ENCODE data around the gene DDAH1.
A peak's percentile ranks its signal among the peaks of the same experiment; 100 is the strongest.

Gene DDAH1

GRCh38 chr1:85279458-85280080 lies 185.4 kb downstream of the DDAH1 start:
- 86 to 87% methylated on average over 10 of the region's 10 CpGs for WGBS, 2 experiments
- Histone ChIP-seq H3K4me3 (ENCODE audit: insufficient read depth, low read depth, low read length) (no peak overlapping the region), H3K27ac (ENCODE audit: insufficient read depth, low read depth, low read length, poor library complexity, severe bottlenecking) (no peak overlapping the region), H3K4me1 (ENCODE audit: control insufficient read depth, insufficient read depth, low read length) (peaks cover 4% of the 10 kb centered on the region), H3K27me3 (ENCODE audit: control insufficient read depth, insufficient read depth, low read length, poor library complexity, severe bottlenecking) (no peaks in the 10 kb centered on the region), H3K36me3 (ENCODE audit: control insufficient read depth, insufficient read depth, low read length) (no peaks in the 10 kb centered on the region), H3K9me3 (ENCODE audit: control insufficient read depth, low read length) (no peaks in the 10 kb centered on the region)

GRCh38 chr1:85278853-85279314 lies 186.1 kb downstream of the DDAH1 start:
- H3K27me3 ChIP-seq (ENCODE audit: control insufficient read depth, insufficient read depth, low read length, poor library complexity, severe bottlenecking): no peaks in the 10 kb centered on the region
- peaks cover 9% of the 10 kb centered on the region for H3K4me1 ChIP-seq (ENCODE audit: control insufficient read depth, insufficient read depth, low read length)
- no peaks in the 10 kb centered on the region for H3K9me3 ChIP-seq (ENCODE audit: control insufficient read depth, low read length)
- no peak overlapping the region for H3K27ac ChIP-seq (ENCODE audit: insufficient read depth, low read depth, low read length, poor library complexity, severe bottlenecking)
- WGBS, 2 experiments: 86 to 91% methylated on average over 2 of the region's 2 CpGs
- H3K36me3 ChIP-seq (ENCODE audit: control insufficient read depth, insufficient read depth, low read length): no peaks in the 10 kb centered on the region
- no peak overlapping the region for H3K4me3 ChIP-seq (ENCODE audit: insufficient read depth, low read depth, low read length)

- Histone ChIP-seq H3K4me1 (ENCODE audit: control insufficient read depth, insufficient read depth, low read length) (peaks cover 9% of the 10 kb centered on the region), H3K9me3 (ENCODE audit: control insufficient read depth, low read length) (no peaks in the 10 kb centered on the region), H3K27ac (ENCODE audit: insufficient read depth, low read depth, low read length, poor library complexity, severe bottlenecking) (no peak overlapping the region), H3K36me3 (ENCODE audit: control insufficient read depth, insufficient read depth, low read length) (no peaks in the 10 kb centered on the region), H3K4me3 (ENCODE audit: insufficient read depth, low read depth, low read length) (no peak overlapping the region), H3K27me3 (ENCODE audit: control insufficient read depth, insufficient read depth, low read length, poor library complexity, severe bottlenecking) (no peaks in the 10 kb centered on the region)
- WGBS, 2 experiments: 94 to 100% methylated on average over 4 of the region's 4 CpGs
Observed at GRCh38 chr1:85277802-85278201, 187.2 kb downstream of the DDAH1 start.

GRCh38 chr1:85276978-85277639 lies 187.8 kb downstream of the DDAH1 start:
- no peak overlapping the region for H3K27ac ChIP-seq (ENCODE audit: insufficient read depth, low read depth, low read length, poor library complexity, severe bottlenecking)
- H3K4me1 ChIP-seq (ENCODE audit: control insufficient read depth, insufficient read depth, low read length): peaks cover 9% of the 10 kb centered on the region
- no peaks in the 10 kb centered on the region for H3K9me3 ChIP-seq (ENCODE audit: control insufficient read depth, low read length)
- H3K4me3 ChIP-seq (ENCODE audit: insufficient read depth, low read depth, low read length): peak overlapping the region; percentile 73
- no peaks in the 10 kb centered on the region for H3K36me3 ChIP-seq (ENCODE audit: control insufficient read depth, insufficient read depth, low read length)
- WGBS, 2 experiments: 68 to 74% methylated on average over 9 to 10 of the region's 11 CpGs
- H3K27me3 ChIP-seq (ENCODE audit: control insufficient read depth, insufficient read depth, low read length, poor library complexity, severe bottlenecking): no peaks in the 10 kb centered on the region

- WGBS, 2 experiments: 0% methylated on average over 78 of the region's 78 CpGs
- H3K9me3 ChIP-seq (ENCODE audit: control insufficient read depth, low read length): no peaks in the 10 kb centered on the region
- H3K27ac ChIP-seq (ENCODE audit: insufficient read depth, low read depth, low read length, poor library complexity, severe bottlenecking): peak within 1 kb of the TSS; percentile 86
- H3K4me3 ChIP-seq (ENCODE audit: insufficient read depth, low read depth, low read length): peak within 1 kb of the TSS; percentile 73
- peaks cover 9% of the 10 kb centered on the region for H3K4me1 ChIP-seq (ENCODE audit: control insufficient read depth, insufficient read depth, low read length)
- H3K27me3 ChIP-seq (ENCODE audit: control insufficient read depth, insufficient read depth, low read length, poor library complexity, severe bottlenecking): no peaks in the 10 kb centered on the region
- no peaks in the 10 kb centered on the region for H3K36me3 ChIP-seq (ENCODE audit: control insufficient read depth, insufficient read depth, low read length)
Observed at GRCh38 chr1:85276215-85276977, 188.6 kb downstream of the DDAH1 start, which contains the start of gene BCL10. BCL10 (minus strand) TSS chr1:85276632; CDS start chr1:85276352, 280 bp downstream.

- Histone ChIP-seq H3K4me3 (ENCODE audit: insufficient read depth, low read depth, low read length) (peak overlapping the region; percentile 73), H3K9me3 (ENCODE audit: control insufficient read depth, low read length) (no peaks in the 10 kb centered on the region)
Observed at GRCh38 chr1:85275701-85276214, 189.2 kb downstream of the DDAH1 start.

GRCh38 chr1:85274969-85275453 lies 189.9 kb downstream of the DDAH1 start:
- no peak overlapping the region for H3K27ac ChIP-seq (ENCODE audit: insufficient read depth, low read depth, low read length, poor library complexity, severe bottlenecking)
- no peaks in the 10 kb centered on the region for H3K36me3 ChIP-seq (ENCODE audit: control insufficient read depth, insufficient read depth, low read length)
- WGBS, 2 experiments: 86 to 92% methylated on average over 1 of the region's 1 CpG

More at GRCh38 chr1:85275701-85276214, 189.2 kb downstream of the DDAH1 start:
- Histone ChIP-seq H3K4me1 (ENCODE audit: control insufficient read depth, insufficient read depth, low read length) (peaks cover 9% of the 10 kb centered on the region), H3K36me3 (ENCODE audit: control insufficient read depth, insufficient read depth, low read length) (no peaks in the 10 kb centered on the region), H3K27me3 (ENCODE audit: control insufficient read depth, insufficient read depth, low read length, poor library complexity, severe bottlenecking) (no peaks in the 10 kb centered on the region), H3K27ac (ENCODE audit: insufficient read depth, low read depth, low read length, poor library complexity, severe bottlenecking) (peak overlapping the region; percentile 86)
- 2% methylated on average over 13 of the region's 13 CpGs for WGBS, 2 experiments

GRCh38 chr1:85273397-85273796 lies 191.6 kb downstream of the DDAH1 start:
- H3K4me1 ChIP-seq (ENCODE audit: control insufficient read depth, insufficient read depth, low read length): peaks cover 9% of the 10 kb centered on the region
- no peak overlapping the region for H3K27ac ChIP-seq (ENCODE audit: insufficient read depth, low read depth, low read length, poor library complexity, severe bottlenecking)

More at GRCh38 chr1:85274969-85275453, 189.9 kb downstream of the DDAH1 start:
- peaks cover 9% of the 10 kb centered on the region for H3K4me1 ChIP-seq (ENCODE audit: control insufficient read depth, insufficient read depth, low read length)
- peak overlapping the region; percentile 73 for H3K4me3 ChIP-seq (ENCODE audit: insufficient read depth, low read depth, low read length)
- no peaks in the 10 kb centered on the region for H3K9me3 ChIP-seq (ENCODE audit: control insufficient read depth, low read length)
- no peaks in the 10 kb centered on the region for H3K27me3 ChIP-seq (ENCODE audit: control insufficient read depth, insufficient read depth, low read length, poor library complexity, severe bottlenecking)

GRCh38 chr1:85268801-85269585 lies 196.0 kb downstream of the DDAH1 start:
- 96 to 97% methylated on average over 5 of the region's 5 CpGs for WGBS, 2 experiments
- no peak overlapping the region for H3K4me3 ChIP-seq (ENCODE audit: insufficient read depth, low read depth, low read length)
- no peaks in the 10 kb centered on the region for H3K27me3 ChIP-seq (ENCODE audit: control insufficient read depth, insufficient read depth, low read length, poor library complexity, severe bottlenecking)
- peaks cover 9% of the 10 kb centered on the region for H3K36me3 ChIP-seq (ENCODE audit: control insufficient read depth, insufficient read depth, low read length)
- H3K27ac ChIP-seq (ENCODE audit: insufficient read depth, low read depth, low read length, poor library complexity, severe bottlenecking): no peak overlapping the region
- no peaks in the 10 kb centered on the region for H3K4me1 ChIP-seq (ENCODE audit: control insufficient read depth, insufficient read depth, low read length)
- no peaks in the 10 kb centered on the region for H3K9me3 ChIP-seq (ENCODE audit: control insufficient read depth, low read length)

More at GRCh38 chr1:85273397-85273796, 191.6 kb downstream of the DDAH1 start:
- H3K4me3 ChIP-seq (ENCODE audit: insufficient read depth, low read depth, low read length): no peak overlapping the region
- H3K27me3 ChIP-seq (ENCODE audit: control insufficient read depth, insufficient read depth, low read length, poor library complexity, severe bottlenecking): no peaks in the 10 kb centered on the region
- no peaks in the 10 kb centered on the region for H3K9me3 ChIP-seq (ENCODE audit: control insufficient read depth, low read length)
- no peaks in the 10 kb centered on the region for H3K36me3 ChIP-seq (ENCODE audit: control insufficient read depth, insufficient read depth, low read length)

Measured in ectodermal cell (in vitro differentiated cells).